ENCODE data around the gene C11orf16.
"Not testable (repeated sequence)": the region's sequence is repeated elsewhere in the genome, so short reads cannot be mapped to it uniquely, and the experiment has no call there.

The C11orf16 gene

GRCh38 chr11:8932564-8933180, at the start of gene C11orf16:
Gene C11orf16, minus strand, starts transcription at chr11:8932947. Its CDS starts 639 bp downstream, at chr11:8932308.
- no peak for DNase-seq (ENCODE audit: low read depth in 2 of 2)

GRCh38 chr11:8980485-8980884, 47.7 kb upstream of the C11orf16 start:
- no peak for DNase-seq (ENCODE audit: low read depth in 2 of 2)

- not testable (repeated sequence) for DNase-seq (ENCODE audit: low read depth in 2 of 2)
Measured at GRCh38 chr11:8979365-8979764, 46.6 kb upstream of the C11orf16 start.

- no peak for DNase-seq (ENCODE audit: low read depth in 2 of 2)
Measured at GRCh38 chr11:8973121-8973520, 40.4 kb upstream of the C11orf16 start.

- no peak for DNase-seq (ENCODE audit: low read depth in 2 of 2)
Measured at GRCh38 chr11:8971924-8972316, 39.2 kb upstream of the C11orf16 start.

- DNase-seq (ENCODE audit: low read depth in 2 of 2), result no peak
Measured at GRCh38 chr11:8971196-8971923, 38.6 kb upstream of the C11orf16 start.

- no peak for DNase-seq (ENCODE audit: low read depth in 2 of 2)
Measured at GRCh38 chr11:8967184-8967583, 34.4 kb upstream of the C11orf16 start.

- DNase-seq (ENCODE audit: low read depth in 2 of 2), result peak; percentile 76 to 81
Measured at GRCh38 chr11:8964324-8965320, 31.9 kb upstream of the C11orf16 start, which contains the start of gene TMEM9B. Gene TMEM9B, minus strand, starts transcription at chr11:8964442. Its CDS starts 129 bp downstream, at chr11:8964313.

- peak; percentile 68 to 79 for DNase-seq (ENCODE audit: low read depth in 2 of 2)
Measured at GRCh38 chr11:8963569-8964323, 31.0 kb upstream of the C11orf16 start.

- no peak for DNase-seq (ENCODE audit: low read depth in 2 of 2)
Measured at GRCh38 chr11:8962841-8963240, 30.1 kb upstream of the C11orf16 start.

GRCh38 chr11:8961401-8961800, 28.7 kb upstream of the C11orf16 start:
- DNase-seq (ENCODE audit: low read depth in 2 of 2), result no peak

GRCh38 chr11:8959546-8960166, 26.9 kb upstream of the C11orf16 start:
- no peak for DNase-seq (ENCODE audit: low read depth in 2 of 2)

- no peak for DNase-seq (ENCODE audit: low read depth in 2 of 2)
Measured at GRCh38 chr11:8956860-8957259, 24.1 kb upstream of the C11orf16 start.

GRCh38 chr11:8948886-8949285, 16.1 kb upstream of the C11orf16 start:
- no peak for DNase-seq (ENCODE audit: low read depth in 2 of 2)

- DNase-seq (ENCODE audit: low read depth in 2 of 2), result no peak
Measured at GRCh38 chr11:8947230-8947943, 14.6 kb upstream of the C11orf16 start.

- no peak for DNase-seq (ENCODE audit: low read depth in 2 of 2)
Measured at GRCh38 chr11:8942518-8943066, 9.8 kb upstream of the C11orf16 start, which contains the start of gene ASCL3. Gene ASCL3, minus strand, starts transcription at chr11:8943016. Its CDS starts 4,855 bp downstream, at chr11:8938161.

GRCh38 chr11:8941341-8942103, 8.8 kb upstream of the C11orf16 start:
- no peak for DNase-seq (ENCODE audit: low read depth in 2 of 2)

GRCh38 chr11:8937659-8938058, 4.9 kb upstream of the C11orf16 start:
- DNase-seq (ENCODE audit: low read depth in 2 of 2), result no peak

- DNase-seq (ENCODE audit: low read depth in 2 of 2), result no peak
Measured at GRCh38 chr11:8937159-8937558, 4.4 kb upstream of the C11orf16 start.

Data from stimulated activated CD4-positive, alpha-beta T cell treated with anti-CD3 and anti-CD28 coated beads, Interleukin-4, amount 100 ng/mL, for 48 hours (primary cell).